GM08714 (cell line): ENCODE results near the gene TLL2.

Source experiments
- H3K4me3 ChIP-seq: fragments of 200-500 bp; sonication (Bioruptor generic); 2 replicates; pipeline ENCODE4 v1.5.1; 2014; ENCODE audit warnings: mild to moderate bottlenecking, low read length, inconsistent platforms
- ZNF274 ChIP-seq: IDR thresholded peaks from 2 replicates; pipeline ENCODE4 v1.6.1; 2012; ENCODE audit warnings: mild to moderate bottlenecking, low read depth, low read length

TLL2 gene

DNA sequence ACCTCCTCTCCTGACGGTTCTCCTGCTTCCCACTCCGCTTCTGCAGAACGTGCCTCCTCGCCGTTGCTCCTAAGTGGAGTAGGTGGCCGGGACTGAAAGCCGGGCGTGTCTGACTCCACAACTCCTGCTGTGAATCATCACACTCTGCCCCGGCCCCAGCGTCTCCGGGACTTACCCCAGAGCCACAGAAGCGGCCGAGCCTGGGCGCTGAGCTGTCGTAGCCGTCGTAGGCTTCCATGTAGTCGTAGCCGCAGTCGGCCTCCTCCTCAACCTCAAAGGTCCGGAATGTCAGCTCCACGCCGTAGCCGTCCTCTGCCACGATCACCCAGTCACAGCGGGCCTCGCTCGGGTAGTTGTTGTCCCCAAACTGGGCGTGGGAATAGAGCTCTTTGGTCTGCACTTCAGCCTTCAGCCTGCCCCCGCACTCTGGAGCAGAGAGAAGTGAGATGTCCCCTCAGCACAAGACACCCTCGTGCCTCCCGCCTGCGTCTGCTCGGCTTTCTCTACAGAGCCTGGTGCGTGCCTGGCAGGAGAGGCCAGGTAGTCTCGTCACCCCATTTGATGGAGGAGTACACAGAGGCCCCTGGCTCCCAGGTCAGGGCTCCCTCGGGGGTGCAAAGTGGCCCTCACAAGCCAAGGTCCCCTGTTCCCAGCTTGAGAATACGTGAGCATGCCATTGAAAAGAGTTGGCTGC lies 143.7 kb downstream of the TLL2 start:
- TF ChIP-seq ZNF274, result no peak
- no peak overlapping the region for H3K4me3 ChIP-seq

DNA sequence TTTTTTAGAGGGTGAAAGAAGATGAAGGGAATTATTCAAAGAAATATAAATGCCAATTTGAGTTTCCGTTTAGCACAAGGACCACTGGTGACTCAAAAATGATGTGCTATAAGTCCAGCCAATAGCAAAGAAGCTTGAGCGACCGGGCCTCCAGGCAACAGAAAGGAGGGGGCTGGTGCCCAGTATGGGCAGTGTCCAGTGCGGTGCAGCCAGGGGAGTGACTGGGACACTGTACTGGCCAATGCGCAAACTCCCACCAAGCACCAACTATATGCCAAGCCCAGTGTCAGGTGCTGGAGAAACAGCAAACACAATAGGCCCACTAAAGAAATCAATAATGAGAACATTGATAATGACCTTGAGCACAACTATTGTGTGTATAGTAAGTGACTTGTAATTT lies 144.8 kb downstream of the TLL2 start:
- H3K4me3 ChIP-seq, result no peak overlapping the region
- TF ChIP-seq ZNF274, result no peak

DNA sequence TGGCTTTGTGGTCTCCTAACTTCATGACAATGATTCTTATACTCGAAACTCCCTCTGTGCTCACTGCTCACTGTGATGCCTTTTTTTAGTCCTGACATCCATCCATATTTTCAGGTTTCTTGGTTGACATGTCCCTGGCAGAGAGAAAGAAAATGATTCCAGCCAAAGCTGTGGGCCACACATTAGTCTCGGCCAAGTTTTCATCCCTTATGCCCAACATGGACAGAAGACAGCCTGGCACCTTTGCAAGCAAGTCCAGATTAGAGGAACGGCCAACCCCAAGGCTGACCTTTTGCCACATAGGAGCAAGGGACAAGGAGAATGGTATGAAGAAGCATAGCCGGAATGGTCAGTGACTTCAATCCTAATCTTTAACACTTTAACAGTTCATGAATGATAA lies 146.3 kb downstream of the TLL2 start:
- no peak for TF ChIP-seq ZNF274
- H3K4me3 ChIP-seq, result no peak overlapping the region

DNA sequence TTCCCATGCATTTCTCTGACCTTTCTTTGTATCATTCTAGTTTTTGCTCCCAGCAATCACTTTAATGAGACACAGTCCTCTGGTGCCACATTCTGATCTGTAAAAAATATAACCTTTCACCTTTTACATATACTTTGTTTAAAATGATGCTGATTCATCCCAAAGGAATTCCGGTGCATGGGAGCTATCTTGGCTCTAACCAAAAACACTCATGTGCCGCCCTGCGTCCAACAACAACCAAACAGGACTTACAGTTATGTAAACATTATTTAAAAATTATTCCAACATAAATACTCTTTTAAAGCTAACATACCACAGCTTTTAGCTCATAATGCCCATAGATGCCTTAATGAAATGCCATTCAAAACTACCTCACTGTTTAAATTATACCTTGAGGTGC lies 147.2 kb downstream of the TLL2 start:
- no peak for TF ChIP-seq ZNF274

DNA sequence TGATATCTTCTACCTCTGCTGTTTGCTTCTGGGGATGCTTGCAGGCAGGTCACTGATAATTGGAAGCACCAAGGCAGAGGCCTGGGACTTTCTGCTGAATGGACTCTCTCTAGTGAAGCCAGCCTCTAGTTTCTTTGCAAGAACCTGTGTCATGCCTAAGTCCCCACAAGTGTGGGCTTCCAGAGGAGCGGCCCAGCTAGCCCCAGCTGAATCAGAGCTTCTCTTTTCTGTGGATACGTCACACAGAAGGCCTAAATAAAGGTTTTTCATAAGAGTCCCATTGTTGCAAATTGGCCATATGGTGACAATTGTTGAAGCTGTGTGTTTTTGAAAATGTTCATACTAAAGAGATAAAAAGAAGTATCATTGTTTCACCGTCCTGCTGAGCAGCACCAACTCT lies 148.2 kb downstream of the TLL2 start:
- no peak for TF ChIP-seq ZNF274
- no peak overlapping the region for H3K4me3 ChIP-seq

More for the DNA sequence above, 147.2 kb downstream of the TLL2 start:
- H3K4me3 ChIP-seq, result no peak overlapping the region

DNA sequence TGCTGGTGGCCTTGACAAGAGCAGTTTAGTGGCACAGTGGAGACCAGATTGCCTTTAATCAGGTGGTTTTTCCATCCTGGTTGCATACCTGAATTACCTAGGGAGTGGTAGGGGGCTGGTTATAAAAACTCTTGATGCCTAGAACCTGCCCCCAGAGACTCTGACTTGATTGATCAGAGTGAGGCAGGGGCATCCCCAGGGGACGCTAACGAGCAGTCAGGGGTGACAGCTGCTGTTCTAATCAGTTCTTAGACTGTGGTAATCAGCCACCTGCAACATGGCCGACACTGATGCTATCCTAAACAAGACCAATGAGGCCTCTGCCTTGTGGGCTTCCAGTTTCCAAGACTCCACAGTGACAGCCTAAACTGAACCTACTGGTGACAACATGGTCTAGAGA lies 153.0 kb downstream of the TLL2 start:
- H3K4me3 ChIP-seq, result no peak overlapping the region
- TF ChIP-seq ZNF274, result no peak

DNA sequence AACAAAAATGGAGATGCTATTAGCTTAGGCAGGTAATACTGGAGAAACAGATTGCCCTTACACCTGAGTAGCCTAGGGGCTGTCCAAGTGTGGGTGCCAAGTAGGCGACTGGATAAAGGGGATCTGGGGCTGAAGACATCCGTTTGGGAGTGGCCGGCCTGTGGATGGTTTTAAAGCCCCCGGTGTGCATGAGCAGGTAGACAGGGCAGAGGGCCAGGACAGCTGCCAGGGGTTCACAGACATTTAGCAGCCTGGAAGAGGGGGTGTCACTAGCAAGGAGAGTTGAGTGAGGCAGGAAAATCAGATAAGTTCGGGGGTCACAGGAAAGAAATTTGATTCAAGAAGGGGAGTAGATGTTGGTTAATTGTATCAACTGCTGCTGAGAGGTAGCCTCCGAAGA lies 153.4 kb downstream of the TLL2 start:
- TF ChIP-seq ZNF274, result no peak
- H3K4me3 ChIP-seq, result no peak overlapping the region

DNA sequence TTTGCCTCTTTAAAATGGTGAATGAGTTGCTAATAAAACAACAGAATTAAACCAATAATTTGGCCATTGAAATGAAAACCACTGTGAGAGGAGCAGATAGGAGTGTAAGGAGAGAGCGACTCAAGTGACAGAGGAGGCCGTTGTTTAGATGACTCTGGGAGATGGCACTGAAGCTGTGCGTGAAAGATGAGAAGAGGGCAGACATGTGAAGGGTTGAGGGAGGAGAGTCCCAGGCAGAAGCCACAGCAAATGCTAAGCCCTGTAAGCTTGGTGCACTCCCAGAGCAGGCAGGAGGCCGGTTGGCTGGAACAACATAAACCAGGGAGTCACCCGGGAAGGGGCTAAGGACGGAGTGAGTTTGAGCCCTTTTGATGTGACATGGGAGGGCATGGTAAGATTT lies 154.1 kb downstream of the TLL2 start:
- no peak for TF ChIP-seq ZNF274
- H3K4me3 ChIP-seq, result no peak overlapping the region

DNA sequence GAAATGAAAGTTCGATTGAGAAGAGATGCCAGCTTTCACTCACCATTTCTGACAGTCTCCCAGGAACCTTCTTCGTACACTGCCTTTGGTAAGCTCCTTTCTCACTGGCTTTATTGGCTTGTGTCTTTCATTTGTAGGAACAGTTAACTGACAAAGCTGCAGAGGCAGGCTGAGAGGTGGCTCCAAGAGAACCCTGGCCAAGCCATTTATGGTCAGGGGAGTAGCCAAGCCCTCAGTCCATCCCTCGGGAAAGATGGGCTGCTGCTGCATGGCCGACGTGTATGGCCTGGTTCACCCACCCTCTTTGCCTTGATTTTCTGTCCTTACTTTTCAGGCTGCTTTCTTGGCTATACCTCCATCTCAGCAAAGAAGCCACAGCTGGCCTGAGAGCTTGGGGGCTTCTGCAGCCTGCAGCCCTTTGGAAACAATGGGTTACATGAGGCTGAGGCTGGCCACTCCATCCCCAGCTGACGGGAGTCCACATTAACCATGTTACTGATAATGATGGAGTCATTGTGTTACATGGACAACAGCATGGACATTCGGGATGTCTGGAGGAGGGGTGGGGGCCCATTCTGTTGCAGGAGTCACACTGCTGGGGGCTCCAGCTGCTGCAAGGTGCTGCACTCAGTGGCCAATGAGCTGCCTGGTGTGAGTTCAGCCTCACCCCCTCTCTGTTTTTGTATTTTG lies 154.7 kb downstream of the TLL2 start, which contains the start of gene OPALIN:
Gene OPALIN (minus strand): TSS at position 152 of the 690 bp plus-strand sequence. CDS start 106 bp downstream, at position 46.
- H3K4me3 ChIP-seq, result no peak within 1 kb of the TSS
- no peak for TF ChIP-seq ZNF274

DNA sequence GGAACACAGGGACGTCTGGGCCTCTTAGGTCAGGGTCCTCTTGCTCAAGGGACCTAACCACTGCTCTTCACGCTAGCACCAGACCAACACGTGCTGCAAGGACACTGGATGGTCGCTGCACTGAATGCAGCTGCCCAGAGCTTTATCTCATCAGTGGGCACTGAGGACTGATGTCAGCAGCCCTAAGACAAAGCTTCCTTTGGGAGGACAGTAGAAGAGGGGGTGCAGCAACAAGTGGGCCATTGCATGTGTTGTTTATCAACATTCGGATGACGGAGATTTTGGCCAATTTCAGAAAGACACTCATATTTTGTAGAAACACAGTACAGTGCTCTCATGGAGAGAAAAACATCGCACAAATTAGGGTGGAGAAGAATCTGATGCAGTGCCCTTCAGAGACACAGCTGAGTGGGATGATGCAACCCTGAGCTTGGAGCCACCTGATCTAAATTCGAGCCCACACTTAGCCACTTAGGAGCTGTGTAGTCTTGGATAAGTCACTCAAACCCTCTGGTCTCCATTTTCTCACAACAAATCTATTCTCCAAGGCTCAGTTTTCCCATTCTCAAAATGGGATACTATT lies 156.6 kb downstream of the TLL2 start:
- no peak overlapping the region for H3K4me3 ChIP-seq
- no peak for TF ChIP-seq ZNF274

DNA sequence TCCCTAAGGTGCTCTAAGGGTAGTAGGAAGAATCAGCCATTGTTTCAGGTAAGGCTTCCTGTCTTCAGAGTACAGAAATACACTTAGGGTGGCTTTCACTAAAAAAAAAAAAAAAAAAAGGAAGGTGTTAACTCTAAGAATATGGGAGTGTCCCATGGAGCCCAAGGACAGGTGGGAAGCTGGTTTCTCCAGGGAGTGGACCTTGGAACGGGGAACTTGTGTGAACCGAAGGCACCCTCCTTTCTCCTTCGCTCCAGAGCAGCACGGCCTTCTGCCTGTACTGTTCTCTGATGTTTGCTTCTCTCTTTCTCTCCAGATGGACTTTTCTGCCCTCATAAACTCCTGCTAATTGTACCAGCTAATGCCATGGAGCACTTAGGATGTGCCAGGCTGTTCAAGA lies 161.1 kb downstream of the TLL2 start:
- no peak overlapping the region for H3K4me3 ChIP-seq
- no peak for TF ChIP-seq ZNF274

DNA sequence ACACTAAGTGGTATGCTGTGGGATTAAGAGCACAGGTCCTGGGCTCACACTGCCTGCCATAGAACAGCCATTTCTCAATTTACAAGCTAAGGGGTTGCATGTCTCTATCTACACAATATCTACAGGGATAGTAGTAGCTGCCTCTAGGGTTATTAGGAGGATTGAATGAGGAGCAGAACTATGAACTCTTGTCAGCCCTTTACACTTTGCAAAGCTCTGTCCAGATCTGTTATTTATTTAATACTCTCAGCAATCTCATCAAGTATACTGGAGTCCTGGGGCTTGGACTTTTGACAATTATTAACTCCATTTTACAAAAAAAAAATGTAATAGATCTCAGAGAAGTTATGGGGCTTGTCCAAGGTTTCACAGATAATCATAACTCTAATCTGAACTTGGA lies 161.7 kb downstream of the TLL2 start:
- H3K4me3 ChIP-seq, result no peak overlapping the region
- no peak for TF ChIP-seq ZNF274

DNA sequence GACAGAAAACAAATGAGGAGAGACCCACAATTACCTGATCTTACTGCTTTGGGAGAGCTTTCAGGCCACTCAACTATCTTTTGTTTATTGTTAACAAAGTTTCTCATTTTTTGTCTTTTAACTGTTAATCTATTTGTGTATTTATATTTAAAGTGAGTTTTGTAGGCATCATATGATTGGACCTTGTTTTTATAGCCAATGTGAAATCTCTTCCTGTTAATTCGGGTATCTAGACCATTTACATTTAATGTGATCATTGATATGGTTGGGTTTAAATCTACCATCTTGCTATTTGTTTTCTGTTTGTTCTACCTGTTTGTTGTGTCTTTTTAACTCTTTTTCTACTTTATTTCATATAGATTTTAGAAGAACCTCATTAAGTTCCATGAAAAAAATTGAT lies 167.4 kb downstream of the TLL2 start:
- no peak overlapping the region for H3K4me3 ChIP-seq
- TF ChIP-seq ZNF274, result no peak

DNA sequence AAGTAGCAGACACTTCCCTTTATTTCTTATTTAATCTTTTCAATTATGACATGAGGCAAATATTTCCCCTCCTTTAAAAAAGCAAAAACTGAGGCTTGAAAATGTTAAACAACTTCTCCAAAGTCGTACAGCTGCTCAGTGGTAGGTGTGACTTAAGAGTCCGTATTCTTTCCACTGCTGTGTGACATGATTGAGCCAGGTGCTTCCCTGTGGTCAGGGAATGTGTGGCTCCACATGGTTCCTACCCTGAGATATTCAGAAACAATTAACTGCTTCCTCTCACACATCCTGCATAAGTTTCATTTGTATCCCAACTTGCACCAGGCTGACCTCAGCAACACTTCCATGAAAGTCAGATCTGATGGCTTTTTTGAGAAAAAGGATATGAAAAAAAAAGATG lies 168.5 kb downstream of the TLL2 start:
- no peak overlapping the region for H3K4me3 ChIP-seq
- TF ChIP-seq ZNF274, result no peak

DNA sequence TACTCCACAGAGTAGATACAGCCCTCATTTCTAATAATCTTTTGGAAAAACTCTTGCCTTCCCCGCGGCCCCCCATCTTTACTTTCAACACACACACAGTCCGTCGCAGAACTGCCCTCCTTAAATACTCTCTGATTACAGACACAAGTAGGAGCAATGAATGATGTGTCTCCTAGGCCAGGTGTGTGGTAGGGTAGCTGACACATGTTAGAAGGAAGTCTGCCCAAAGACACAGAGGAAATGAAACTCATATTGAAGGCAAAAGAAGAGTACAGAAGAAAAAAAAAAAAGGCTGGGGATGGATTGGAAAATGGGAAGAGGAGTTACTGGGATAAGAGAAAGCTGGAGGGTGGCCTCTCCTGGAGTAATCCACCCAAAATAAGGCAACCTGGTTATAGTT lies 169.5 kb downstream of the TLL2 start:
- H3K4me3 ChIP-seq, result no peak overlapping the region
- no peak for TF ChIP-seq ZNF274
